ENCODE data around the gene R3HDM4. TPM values are rescaled to one million over a fixed set of nuclear protein-coding genes. Genes with fewer than 3 reads are reported as not detected.
"Not testable (repeated sequence)": the region's sequence is repeated elsewhere in the genome, so short reads cannot be mapped to it uniquely, and the experiment has no call there.

Gene R3HDM4
- polyA plus RNA-seq, 5 donors, result 27.5 to 61.8 (median 37.1) TPM

- not testable (repeated sequence) for DNase-seq
Observed at GRCh38 chr19:877992-878660, 34.9 kb downstream of the R3HDM4 start.

- DNase-seq, result no peak
Observed at GRCh38 chr19:876780-877314, 36.2 kb downstream of the R3HDM4 start.

- DNase-seq, result no peak
Observed at GRCh38 chr19:876089-876488, 36.9 kb downstream of the R3HDM4 start.

GRCh38 chr19:875265-875879 lies 37.6 kb downstream of the R3HDM4 start:
- DNase-seq, result no peak

GRCh38 chr19:873561-874041 lies 39.4 kb downstream of the R3HDM4 start:
- DNase-seq, result no peak

GRCh38 chr19:873084-873483 lies 39.9 kb downstream of the R3HDM4 start:
- DNase-seq, result no peak

- DNase-seq, result no peak
Observed at GRCh38 chr19:872266-872951, 40.6 kb downstream of the R3HDM4 start.

- no peak for DNase-seq
Observed at GRCh38 chr19:871446-872265, 41.4 kb downstream of the R3HDM4 start.

- peak; percentile 66 to 75 for DNase-seq
Observed at GRCh38 chr19:870963-871401, 42.0 kb downstream of the R3HDM4 start.

- DNase-seq, result no peak
Observed at GRCh38 chr19:870314-870713, 42.7 kb downstream of the R3HDM4 start.

- peak; percentile 80 to 85 for DNase-seq
Observed at GRCh38 chr19:869245-870177, 43.5 kb downstream of the R3HDM4 start.

- no peak for DNase-seq
Observed at GRCh38 chr19:868458-869244, 44.4 kb downstream of the R3HDM4 start.

- no peak for DNase-seq
Observed at GRCh38 chr19:867855-868457, 45.1 kb downstream of the R3HDM4 start.

- DNase-seq, result no peak
Observed at GRCh38 chr19:867301-867793, 45.7 kb downstream of the R3HDM4 start.

GRCh38 chr19:866769-867300 lies 46.2 kb downstream of the R3HDM4 start:
- no peak for DNase-seq

- no peak for DNase-seq
Observed at GRCh38 chr19:863315-863620, 49.8 kb downstream of the R3HDM4 start.

GRCh38 chr19:862581-863314 lies 50.3 kb downstream of the R3HDM4 start:
- no peak for DNase-seq

Data from right lung (tissue), 5 donors.